ENCODE data around the gene VPS18. TPM values are rescaled to one million over a fixed set of nuclear protein-coding genes. Genes with fewer than 3 reads are reported as not detected.

VPS18 gene
- total and polyA plus RNA-seq, 2 donors (not counting 1 experiment from before 2014, with no cell fraction given): 15.5 to 36.7 TPM

DNA sequence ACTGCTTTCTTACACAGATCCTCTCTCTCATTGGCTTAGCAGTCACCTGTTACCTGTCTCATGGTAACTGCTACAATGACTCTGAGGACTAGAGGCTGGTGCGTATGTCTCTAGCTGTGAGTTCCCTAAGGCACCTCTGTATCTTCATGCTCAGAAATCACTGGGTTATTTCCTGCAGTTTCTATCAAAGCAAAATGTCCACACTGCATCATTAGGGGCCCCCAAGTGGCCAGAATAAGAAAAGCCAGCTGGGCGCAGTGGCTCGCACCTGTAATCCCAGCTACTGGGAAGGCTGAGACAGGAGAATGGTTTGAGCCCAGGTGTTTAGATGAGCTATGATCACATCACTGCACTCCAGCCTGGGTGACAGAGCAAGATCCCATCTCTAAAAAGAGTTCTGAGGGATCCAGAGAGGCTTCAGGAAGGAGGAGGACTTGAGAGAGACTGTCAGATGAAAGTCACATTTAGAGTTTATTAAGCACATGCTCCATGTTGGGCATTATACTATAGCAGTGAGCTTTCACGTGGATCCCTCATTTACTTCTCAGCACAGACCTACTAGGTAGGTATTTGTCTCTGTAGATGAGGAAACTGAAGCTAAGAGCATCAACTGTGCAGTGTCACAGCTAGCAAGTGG is 2.3 kb upstream of the VPS18 start:
- no peak overlapping the region for H2AFZ ChIP-seq (ENCODE audit: low read length)
- no peak for TF ChIP-seq EZH2 (IDR thresholded peaks at IDR 0.05; ENCODE audit: low read length, missing control alignments)
- TF ChIP-seq, protein P1, sequence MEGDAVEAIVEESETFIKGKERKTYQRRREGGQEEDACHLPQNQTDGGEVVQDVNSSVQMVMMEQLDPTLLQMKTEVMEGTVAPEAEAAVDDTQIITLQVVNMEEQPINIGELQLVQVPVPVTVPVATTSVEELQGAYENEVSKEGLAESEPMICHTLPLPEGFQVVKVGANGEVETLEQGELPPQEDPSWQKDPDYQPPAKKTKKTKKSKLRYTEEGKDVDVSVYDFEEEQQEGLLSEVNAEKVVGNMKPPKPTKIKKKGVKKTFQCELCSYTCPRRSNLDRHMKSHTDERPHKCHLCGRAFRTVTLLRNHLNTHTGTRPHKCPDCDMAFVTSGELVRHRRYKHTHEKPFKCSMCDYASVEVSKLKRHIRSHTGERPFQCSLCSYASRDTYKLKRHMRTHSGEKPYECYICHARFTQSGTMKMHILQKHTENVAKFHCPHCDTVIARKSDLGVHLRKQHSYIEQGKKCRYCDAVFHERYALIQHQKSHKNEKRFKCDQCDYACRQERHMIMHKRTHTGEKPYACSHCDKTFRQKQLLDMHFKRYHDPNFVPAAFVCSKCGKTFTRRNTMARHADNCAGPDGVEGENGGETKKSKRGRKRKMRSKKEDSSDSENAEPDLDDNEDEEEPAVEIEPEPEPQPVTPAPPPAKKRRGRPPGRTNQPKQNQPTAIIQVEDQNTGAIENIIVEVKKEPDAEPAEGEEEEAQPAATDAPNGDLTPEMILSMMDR (conservative IDR thresholded peaks at IDR 0.05 in 1 of 2, IDR thresholded peaks at IDR 0.05 in 1 of 2; ENCODE audit: low read depth in 1 of 2, low read length in 2 of 2): peak; percentile 66 to 80
- peak; percentile 27 to 59 for DNase-seq (ENCODE audit: low read depth in 2 of 2)

DNA sequence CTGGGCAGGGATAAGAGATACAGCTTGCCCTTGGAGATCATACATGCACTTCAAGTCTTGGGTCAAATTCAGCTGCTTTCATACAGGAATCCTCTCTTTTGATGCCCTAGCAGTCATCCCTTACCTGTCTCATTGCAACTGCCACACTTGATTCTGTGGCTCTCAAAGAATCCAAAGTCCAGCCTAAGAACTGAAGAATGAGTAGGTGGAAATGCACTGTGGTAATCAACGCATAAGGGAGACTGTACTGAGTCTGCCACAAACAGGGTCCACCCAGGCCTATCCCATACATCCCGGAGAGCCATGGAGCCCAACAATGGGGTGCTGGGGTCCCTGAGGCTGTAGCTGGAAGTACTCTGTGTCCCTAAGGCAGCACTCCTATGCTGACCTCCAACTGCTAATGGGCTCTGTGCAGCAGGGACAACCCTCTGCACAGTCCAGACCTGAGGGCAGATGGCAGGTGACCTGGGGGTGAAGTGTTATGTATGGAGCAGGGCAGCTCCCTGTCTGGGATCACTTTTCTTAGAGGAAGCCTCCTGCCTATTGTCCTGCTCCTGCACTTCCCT is 1.7 kb upstream of the VPS18 start:
- H3K27ac ChIP-seq (ENCODE audit: insufficient read depth, low read length): no peak overlapping the region
- H3K4me1 ChIP-seq (ENCODE audit: control insufficient read depth, extremely low read depth, insufficient read depth, low read length): peaks cover 8% of the 10 kb centered on the region

More for the DNA sequence above, 2.3 kb upstream of the VPS18 start:
- Histone ChIP-seq H3K9ac (ENCODE audit: insufficient read depth, low read length) (no peak overlapping the region), H3K4me1 (ENCODE audit: control insufficient read depth, extremely low read depth, insufficient read depth, low read length) (peaks cover 8% of the 10 kb centered on the region), H3K4me2 (ENCODE audit: extremely low read depth, insufficient read depth, low read length) (no peak overlapping the region), H3K4me3 (replicated peaks in 1 of 4; ENCODE audit: control extremely low read depth in 1 of 4, insufficient read depth in 1 of 4, low read depth in 3 of 4, low read length in 4 of 4) (no peak overlapping the region), H3K79me2 (ENCODE audit: control insufficient read depth, insufficient read depth, low read length) (peaks cover 18% of the 10 kb centered on the region), H3K36me3 (ENCODE audit: control insufficient read depth, insufficient read depth, low read length) (peaks cover 5% of the 10 kb centered on the region), H3K27me3 (ENCODE audit: control insufficient read depth, insufficient read depth, low read length) (no peaks in the 10 kb centered on the region), H3K9me3 (ENCODE audit: control insufficient read depth, insufficient read depth, low read depth, low read length) (no peaks in the 10 kb centered on the region), H3K27ac (ENCODE audit: insufficient read depth, low read length) (no peak overlapping the region), H4K20me1 (ENCODE audit: control insufficient read depth, extremely low read depth, insufficient read depth, low read length) (no peaks in the 10 kb centered on the region)

DNA sequence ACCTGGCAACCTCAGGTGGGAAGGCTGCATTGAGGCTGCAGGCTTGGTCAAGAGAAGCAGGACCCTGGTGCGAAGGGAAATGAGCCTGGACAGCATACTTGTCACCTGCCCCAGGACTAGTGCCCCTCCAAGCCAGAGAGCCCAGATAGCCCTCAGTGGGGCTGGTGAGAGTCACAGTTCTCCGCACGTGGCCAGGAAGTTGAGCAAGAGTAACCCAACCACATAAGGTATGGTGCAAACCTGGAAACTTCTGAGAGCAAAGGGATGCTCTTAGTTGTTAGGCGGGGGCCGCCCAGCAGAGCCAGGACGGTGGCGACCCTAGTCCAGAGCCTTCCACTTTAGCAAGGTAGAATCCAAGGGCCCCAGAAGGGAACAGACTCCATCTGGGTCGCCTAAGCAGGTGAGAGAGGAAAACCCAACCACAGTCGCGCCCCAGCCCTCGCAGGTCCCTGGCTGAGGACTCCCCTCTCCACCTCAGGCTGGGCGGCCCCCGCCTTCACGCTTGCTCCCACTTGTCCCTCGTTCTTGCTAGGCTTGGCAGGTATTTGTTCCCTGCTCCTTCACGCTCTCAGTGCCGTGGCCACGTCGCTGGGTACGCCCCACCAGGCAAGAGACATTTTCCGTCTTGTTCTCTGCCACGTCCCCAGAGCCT is 1.1 kb upstream of the VPS18 start:
- peaks cover 8% of the 10 kb centered on the region for H3K4me1 ChIP-seq (ENCODE audit: control insufficient read depth, extremely low read depth, insufficient read depth, low read length)
- no peak overlapping the region for H3K27ac ChIP-seq (ENCODE audit: insufficient read depth, low read length)
- H3K9me3 ChIP-seq (ENCODE audit: control insufficient read depth, insufficient read depth, low read depth, low read length): no peaks in the 10 kb centered on the region
- H3K36me3 ChIP-seq (ENCODE audit: control insufficient read depth, insufficient read depth, low read length): peaks cover 5% of the 10 kb centered on the region
- peak overlapping the region; percentile 81 for H2AFZ ChIP-seq (ENCODE audit: low read length)
- H3K4me3 ChIP-seq (replicated peaks in 1 of 4; ENCODE audit: control extremely low read depth in 1 of 4, insufficient read depth in 1 of 4, low read depth in 3 of 4, low read length in 4 of 4): no peak overlapping the region
- no peaks in the 10 kb centered on the region for H4K20me1 ChIP-seq (ENCODE audit: control insufficient read depth, extremely low read depth, insufficient read depth, low read length)
- peak overlapping the region; percentile 85 for H3K4me2 ChIP-seq (ENCODE audit: extremely low read depth, insufficient read depth, low read length)
- H3K79me2 ChIP-seq (ENCODE audit: control insufficient read depth, insufficient read depth, low read length): peaks cover 18% of the 10 kb centered on the region
- no peak overlapping the region for H3K9ac ChIP-seq (ENCODE audit: insufficient read depth, low read length)
- DNase-seq (ENCODE audit: low read depth in 2 of 2): no peak
- no peak for TF ChIP-seq EZH2 (IDR thresholded peaks at IDR 0.05; ENCODE audit: low read length, missing control alignments)
- TF ChIP-seq, protein P1 (conservative IDR thresholded peaks at IDR 0.05 in 1 of 2, IDR thresholded peaks at IDR 0.05 in 1 of 2; ENCODE audit: low read depth in 1 of 2, low read length in 2 of 2): no peak
- no peaks in the 10 kb centered on the region for H3K27me3 ChIP-seq (ENCODE audit: control insufficient read depth, insufficient read depth, low read length)

More for the DNA sequence above, 1.7 kb upstream of the VPS18 start:
- Histone ChIP-seq H3K9ac (ENCODE audit: insufficient read depth, low read length) (no peak overlapping the region), H3K27me3 (ENCODE audit: control insufficient read depth, insufficient read depth, low read length) (no peaks in the 10 kb centered on the region), H3K4me2 (ENCODE audit: extremely low read depth, insufficient read depth, low read length) (no peak overlapping the region), H3K4me3 (replicated peaks in 1 of 4; ENCODE audit: control extremely low read depth in 1 of 4, insufficient read depth in 1 of 4, low read depth in 3 of 4, low read length in 4 of 4) (no peak overlapping the region), H3K36me3 (ENCODE audit: control insufficient read depth, insufficient read depth, low read length) (peaks cover 5% of the 10 kb centered on the region), H2AFZ (ENCODE audit: low read length) (no peak overlapping the region), H3K9me3 (ENCODE audit: control insufficient read depth, insufficient read depth, low read depth, low read length) (no peaks in the 10 kb centered on the region), H4K20me1 (ENCODE audit: control insufficient read depth, extremely low read depth, insufficient read depth, low read length) (no peaks in the 10 kb centered on the region), H3K79me2 (ENCODE audit: control insufficient read depth, insufficient read depth, low read length) (peaks cover 18% of the 10 kb centered on the region)
- DNase-seq (ENCODE audit: low read depth in 2 of 2): no peak
- TF ChIP-seq, protein P1 (conservative IDR thresholded peaks at IDR 0.05 in 1 of 2, IDR thresholded peaks at IDR 0.05 in 1 of 2; ENCODE audit: low read depth in 1 of 2, low read length in 2 of 2): no peak
- no peak for TF ChIP-seq EZH2 (IDR thresholded peaks at IDR 0.05; ENCODE audit: low read length, missing control alignments)
